ENCODE measurements around the gene HLTF. TPM values are rescaled to one million over a fixed set of nuclear protein-coding genes. Genes with fewer than 3 reads are reported as not detected.

HLTF gene
- 30.7 and 31.7 TPM in 2 replicates for total RNA-seq (2012; rRNA removed)

GRCh38 chr3:149086232-149086988 is at the start of gene HLTF:
Gene HLTF, minus strand, starts transcription at chr3:149086533. Its CDS starts 197 bp downstream, at chr3:149086336.
- Histone ChIP-seq H3K9ac (ENCODE audit: low read depth, low read length) (peak within 1 kb of the TSS; percentile 61), H3K27me3 (ENCODE audit: control insufficient read depth, insufficient read depth, low read length) (no peaks in the 10 kb centered on the region), H3K4me2 (ENCODE audit: low read length) (peak within 1 kb of the TSS; percentile 92), H3K9me3 (replicated peaks; ENCODE audit: low read length) (no peaks in the 10 kb centered on the region), H3K4me3 (ENCODE audit: low read length) (peak within 1 kb of the TSS; percentile 88), H3K4me1 (ENCODE audit: control insufficient read depth, insufficient read depth, low read length) (peaks cover 2% of the 10 kb centered on the region), H3K36me3 (ENCODE audit: insufficient read depth, low read length) (peaks cover 4% of the 10 kb centered on the region)

GRCh38 chr3:149134575-149134974 is 48.2 kb upstream of the HLTF start:
- Histone ChIP-seq H3K36me3 (ENCODE audit: insufficient read depth, low read length) (peaks cover 4% of the 10 kb centered on the region), H3K27me3 (ENCODE audit: control insufficient read depth, insufficient read depth, low read length) (no peaks in the 10 kb centered on the region), H3K4me1 (ENCODE audit: control insufficient read depth, insufficient read depth, low read length) (peaks cover 23% of the 10 kb centered on the region), H3K9me3 (replicated peaks; ENCODE audit: low read length) (no peaks in the 10 kb centered on the region), H3K4me3 (ENCODE audit: low read length) (no peak overlapping the region), H3K9ac (ENCODE audit: low read depth, low read length) (no peak overlapping the region), H3K4me2 (ENCODE audit: low read length) (no peak overlapping the region)

GRCh38 chr3:149131589-149131988 is 45.3 kb upstream of the HLTF start:
- Histone ChIP-seq H3K9ac (ENCODE audit: low read depth, low read length) (peak overlapping the region; percentile 14), H3K4me2 (ENCODE audit: low read length) (peak overlapping the region; percentile 82), H3K9me3 (replicated peaks; ENCODE audit: low read length) (no peaks in the 10 kb centered on the region), H3K4me3 (ENCODE audit: low read length) (peak overlapping the region; percentile 96), H3K27me3 (ENCODE audit: control insufficient read depth, insufficient read depth, low read length) (no peaks in the 10 kb centered on the region), H3K36me3 (ENCODE audit: insufficient read depth, low read length) (peaks cover 4% of the 10 kb centered on the region), H3K4me1 (ENCODE audit: control insufficient read depth, insufficient read depth, low read length) (peaks cover 30% of the 10 kb centered on the region)

GRCh38 chr3:149129326-149130205 is 43.2 kb upstream of the HLTF start, which contains the start of gene HPS3:
Gene HPS3, plus strand, starts transcription at chr3:149129638. Its CDS starts 86 bp downstream, at chr3:149129724.
- no peaks in the 10 kb centered on the region for H3K27me3 ChIP-seq (ENCODE audit: control insufficient read depth, insufficient read depth, low read length)
- H3K4me2 ChIP-seq (ENCODE audit: low read length): peak within 1 kb of the TSS; percentile 82
- peak within 1 kb of the TSS; percentile 88 for H3K9ac ChIP-seq (ENCODE audit: low read depth, low read length)
- H3K36me3 ChIP-seq (ENCODE audit: insufficient read depth, low read length): no peaks in the 10 kb centered on the region
- no peaks in the 10 kb centered on the region for H3K9me3 ChIP-seq (replicated peaks; ENCODE audit: low read length)
- H3K4me1 ChIP-seq (ENCODE audit: control insufficient read depth, insufficient read depth, low read length): peaks cover 27% of the 10 kb centered on the region
- H3K4me3 ChIP-seq (ENCODE audit: low read length): peak within 1 kb of the TSS; percentile 96

GRCh38 chr3:149128821-149129220 is 42.5 kb upstream of the HLTF start:
- Histone ChIP-seq H3K36me3 (ENCODE audit: insufficient read depth, low read length) (no peaks in the 10 kb centered on the region), H3K4me2 (ENCODE audit: low read length) (peak overlapping the region; percentile 82), H3K9ac (ENCODE audit: low read depth, low read length) (peak overlapping the region; percentile 88), H3K4me3 (ENCODE audit: low read length) (peak overlapping the region; percentile 96), H3K4me1 (ENCODE audit: control insufficient read depth, insufficient read depth, low read length) (peaks cover 24% of the 10 kb centered on the region), H3K9me3 (replicated peaks; ENCODE audit: low read length) (no peaks in the 10 kb centered on the region), H3K27me3 (ENCODE audit: control insufficient read depth, insufficient read depth, low read length) (no peaks in the 10 kb centered on the region)

- no peaks in the 10 kb centered on the region for H3K36me3 ChIP-seq (ENCODE audit: insufficient read depth, low read length)
- no peak overlapping the region for H3K4me3 ChIP-seq (ENCODE audit: low read length)
- H3K9ac ChIP-seq (ENCODE audit: low read depth, low read length): no peak overlapping the region
- H3K9me3 ChIP-seq (replicated peaks; ENCODE audit: low read length): no peaks in the 10 kb centered on the region
- H3K27me3 ChIP-seq (ENCODE audit: control insufficient read depth, insufficient read depth, low read length): no peaks in the 10 kb centered on the region
- H3K4me1 ChIP-seq (ENCODE audit: control insufficient read depth, insufficient read depth, low read length): peaks cover 4% of the 10 kb centered on the region
- H3K4me2 ChIP-seq (ENCODE audit: low read length): no peak overlapping the region
Observed at GRCh38 chr3:149122721-149123578, 36.6 kb upstream of the HLTF start.

GRCh38 chr3:149120051-149120972 is 34.0 kb upstream of the HLTF start:
- no peaks in the 10 kb centered on the region for H3K9me3 ChIP-seq (replicated peaks; ENCODE audit: low read length)
- no peaks in the 10 kb centered on the region for H3K27me3 ChIP-seq (ENCODE audit: control insufficient read depth, insufficient read depth, low read length)
- peak overlapping the region; percentile 5 for H3K9ac ChIP-seq (ENCODE audit: low read depth, low read length)
- H3K36me3 ChIP-seq (ENCODE audit: insufficient read depth, low read length): no peaks in the 10 kb centered on the region
- H3K4me3 ChIP-seq (ENCODE audit: low read length): no peak overlapping the region
- no peak overlapping the region for H3K4me2 ChIP-seq (ENCODE audit: low read length)
- peaks cover 4% of the 10 kb centered on the region for H3K4me1 ChIP-seq (ENCODE audit: control insufficient read depth, insufficient read depth, low read length)

- no peaks in the 10 kb centered on the region for H3K36me3 ChIP-seq (ENCODE audit: insufficient read depth, low read length)
- H3K9ac ChIP-seq (ENCODE audit: low read depth, low read length): no peak overlapping the region
- H3K27me3 ChIP-seq (ENCODE audit: control insufficient read depth, insufficient read depth, low read length): no peaks in the 10 kb centered on the region
- H3K4me1 ChIP-seq (ENCODE audit: control insufficient read depth, insufficient read depth, low read length): peaks cover 4% of the 10 kb centered on the region
- no peaks in the 10 kb centered on the region for H3K9me3 ChIP-seq (replicated peaks; ENCODE audit: low read length)
- H3K4me3 ChIP-seq (ENCODE audit: low read length): no peak overlapping the region
- no peak overlapping the region for H3K4me2 ChIP-seq (ENCODE audit: low read length)
Observed at GRCh38 chr3:149119466-149119865, 33.1 kb upstream of the HLTF start.

- Histone ChIP-seq H3K9me3 (replicated peaks; ENCODE audit: low read length) (no peaks in the 10 kb centered on the region), H3K4me2 (ENCODE audit: low read length) (no peak overlapping the region), H3K4me3 (ENCODE audit: low read length) (no peak overlapping the region), H3K9ac (ENCODE audit: low read depth, low read length) (no peak overlapping the region), H3K4me1 (ENCODE audit: control insufficient read depth, insufficient read depth, low read length) (peaks cover 4% of the 10 kb centered on the region), H3K27me3 (ENCODE audit: control insufficient read depth, insufficient read depth, low read length) (no peaks in the 10 kb centered on the region), H3K36me3 (ENCODE audit: insufficient read depth, low read length) (no peaks in the 10 kb centered on the region)
Observed at GRCh38 chr3:149118724-149119123, 32.4 kb upstream of the HLTF start.

GRCh38 chr3:149115114-149115513 is 28.8 kb upstream of the HLTF start:
- no peaks in the 10 kb centered on the region for H3K36me3 ChIP-seq (ENCODE audit: insufficient read depth, low read length)
- no peaks in the 10 kb centered on the region for H3K9me3 ChIP-seq (replicated peaks; ENCODE audit: low read length)
- H3K27me3 ChIP-seq (ENCODE audit: control insufficient read depth, insufficient read depth, low read length): no peaks in the 10 kb centered on the region
- H3K4me2 ChIP-seq (ENCODE audit: low read length): no peak overlapping the region
- H3K9ac ChIP-seq (ENCODE audit: low read depth, low read length): no peak overlapping the region
- no peaks in the 10 kb centered on the region for H3K4me1 ChIP-seq (ENCODE audit: control insufficient read depth, insufficient read depth, low read length)
- H3K4me3 ChIP-seq (ENCODE audit: low read length): no peak overlapping the region
